Measurements from ENCODE around the gene HSFX3.
"Not testable (repeated sequence)": the region's sequence is repeated elsewhere in the genome, so short reads cannot be mapped to it uniquely, and the experiment has no call there.

DNA sequence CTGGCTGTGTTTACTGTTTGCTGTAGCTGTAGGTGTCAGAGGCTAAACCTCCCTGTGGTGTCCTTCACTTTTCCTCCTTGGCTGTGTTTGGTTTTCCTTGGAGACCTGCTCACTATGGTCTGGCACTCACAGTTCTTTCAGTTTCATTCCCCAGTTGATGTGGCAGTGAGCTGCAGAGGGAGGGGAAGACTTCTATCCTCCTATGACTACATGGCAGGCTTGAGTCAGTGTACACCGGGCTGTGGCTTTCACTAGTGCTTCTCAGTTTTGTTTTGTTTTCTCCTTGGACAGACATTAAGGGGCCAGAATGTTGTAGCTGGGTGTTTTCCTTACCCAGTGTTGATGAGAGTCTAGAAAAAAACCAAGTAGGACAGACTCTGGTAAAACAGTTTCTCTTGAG lies 23.7 kb upstream of the HSFX3 start:
- TF ChIP-seq, protein P1, sequence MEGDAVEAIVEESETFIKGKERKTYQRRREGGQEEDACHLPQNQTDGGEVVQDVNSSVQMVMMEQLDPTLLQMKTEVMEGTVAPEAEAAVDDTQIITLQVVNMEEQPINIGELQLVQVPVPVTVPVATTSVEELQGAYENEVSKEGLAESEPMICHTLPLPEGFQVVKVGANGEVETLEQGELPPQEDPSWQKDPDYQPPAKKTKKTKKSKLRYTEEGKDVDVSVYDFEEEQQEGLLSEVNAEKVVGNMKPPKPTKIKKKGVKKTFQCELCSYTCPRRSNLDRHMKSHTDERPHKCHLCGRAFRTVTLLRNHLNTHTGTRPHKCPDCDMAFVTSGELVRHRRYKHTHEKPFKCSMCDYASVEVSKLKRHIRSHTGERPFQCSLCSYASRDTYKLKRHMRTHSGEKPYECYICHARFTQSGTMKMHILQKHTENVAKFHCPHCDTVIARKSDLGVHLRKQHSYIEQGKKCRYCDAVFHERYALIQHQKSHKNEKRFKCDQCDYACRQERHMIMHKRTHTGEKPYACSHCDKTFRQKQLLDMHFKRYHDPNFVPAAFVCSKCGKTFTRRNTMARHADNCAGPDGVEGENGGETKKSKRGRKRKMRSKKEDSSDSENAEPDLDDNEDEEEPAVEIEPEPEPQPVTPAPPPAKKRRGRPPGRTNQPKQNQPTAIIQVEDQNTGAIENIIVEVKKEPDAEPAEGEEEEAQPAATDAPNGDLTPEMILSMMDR (IDR thresholded peaks at IDR 0.05 in 2 of 3, conservative IDR thresholded peaks at IDR 0.05 in 1 of 3; ENCODE audit: borderline replicate concordance in 1 of 3, insufficient read depth in 1 of 3, low read depth in 2 of 3, low read length in 2 of 3), result not testable (repeated sequence)
- TF ChIP-seq, protein P2, sequence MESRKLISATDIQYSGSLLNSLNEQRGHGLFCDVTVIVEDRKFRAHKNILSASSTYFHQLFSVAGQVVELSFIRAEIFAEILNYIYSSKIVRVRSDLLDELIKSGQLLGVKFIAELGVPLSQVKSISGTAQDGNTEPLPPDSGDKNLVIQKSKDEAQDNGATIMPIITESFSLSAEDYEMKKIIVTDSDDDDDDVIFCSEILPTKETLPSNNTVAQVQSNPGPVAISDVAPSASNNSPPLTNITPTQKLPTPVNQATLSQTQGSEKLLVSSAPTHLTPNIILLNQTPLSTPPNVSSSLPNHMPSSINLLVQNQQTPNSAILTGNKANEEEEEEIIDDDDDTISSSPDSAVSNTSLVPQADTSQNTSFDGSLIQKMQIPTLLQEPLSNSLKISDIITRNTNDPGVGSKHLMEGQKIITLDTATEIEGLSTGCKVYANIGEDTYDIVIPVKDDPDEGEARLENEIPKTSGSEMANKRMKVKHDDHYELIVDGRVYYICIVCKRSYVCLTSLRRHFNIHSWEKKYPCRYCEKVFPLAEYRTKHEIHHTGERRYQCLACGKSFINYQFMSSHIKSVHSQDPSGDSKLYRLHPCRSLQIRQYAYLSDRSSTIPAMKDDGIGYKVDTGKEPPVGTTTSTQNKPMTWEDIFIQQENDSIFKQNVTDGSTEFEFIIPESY (IDR thresholded peaks at IDR 0.05; ENCODE audit: extremely low read depth, insufficient replicate concordance, low read length), result not testable (repeated sequence)
- TF ChIP-seq POLR2A (IDR thresholded peaks at IDR 0.05; ENCODE audit: borderline replicate concordance, extremely low read depth, insufficient read depth, insufficient read length); SIN3A (IDR thresholded peaks at IDR 0.05; ENCODE audit: low read depth); YY1 (IDR thresholded peaks at IDR 0.05; ENCODE audit: extremely low read depth, insufficient replicate concordance, low read depth, low read length); RAD21 (IDR thresholded peaks at IDR 0.05; ENCODE audit: low read depth); JUND (IDR thresholded peaks at IDR 0.05); SRF (IDR thresholded peaks at IDR 0.05; ENCODE audit: low read depth); EZH2phosphoT487 (IDR thresholded peaks at IDR 0.05; ENCODE audit: borderline replicate concordance); SP1 (IDR thresholded peaks at IDR 0.05; ENCODE audit: low read depth); CBX3 (IDR thresholded peaks at IDR 0.05; ENCODE audit: low read depth); ZNF274 (IDR thresholded peaks at IDR 0.05; ENCODE audit: low read depth, low read length); CEBPB (IDR thresholded peaks at IDR 0.05; ENCODE audit: low read depth): not testable (repeated sequence)
- TF ChIP-seq, protein P3, sequence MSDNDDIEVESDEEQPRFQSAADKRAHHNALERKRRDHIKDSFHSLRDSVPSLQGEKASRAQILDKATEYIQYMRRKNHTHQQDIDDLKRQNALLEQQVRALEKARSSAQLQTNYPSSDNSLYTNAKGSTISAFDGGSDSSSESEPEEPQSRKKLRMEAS (IDR thresholded peaks at IDR 0.05), result not testable (repeated sequence)

Data from HCT116 (cell line).